GM12875 (cell line): ENCODE data around the gene CLEC16A.
"Not testable (repeated sequence)": the region's sequence is repeated elsewhere in the genome, so short reads cannot be mapped to it uniquely, and the experiment has no call there.

ENCODE experiments used
- H3K4me3 ChIP-seq: one replicate; pipeline ENCODE4 v1.5.1; 2011; ENCODE audit warnings: low read depth, low read length, control low read depth
- CTCF ChIP-seq: IDR thresholded peaks from 2 replicates; pipeline ENCODE4 v1.5.1; 2011; ENCODE audit warnings: low read depth, mild to moderate bottlenecking, control low read depth, inconsistent platforms, low read length, moderate library complexity, borderline replicate concordance; ENCODE audit not compliant: insufficient read depth

The CLEC16A gene

GRCh38 chr16:11101283-11101682, 156.9 kb downstream of the CLEC16A start:
- no peak for TF ChIP-seq CTCF
- H3K4me3 ChIP-seq, result no peak overlapping the region

DNA sequence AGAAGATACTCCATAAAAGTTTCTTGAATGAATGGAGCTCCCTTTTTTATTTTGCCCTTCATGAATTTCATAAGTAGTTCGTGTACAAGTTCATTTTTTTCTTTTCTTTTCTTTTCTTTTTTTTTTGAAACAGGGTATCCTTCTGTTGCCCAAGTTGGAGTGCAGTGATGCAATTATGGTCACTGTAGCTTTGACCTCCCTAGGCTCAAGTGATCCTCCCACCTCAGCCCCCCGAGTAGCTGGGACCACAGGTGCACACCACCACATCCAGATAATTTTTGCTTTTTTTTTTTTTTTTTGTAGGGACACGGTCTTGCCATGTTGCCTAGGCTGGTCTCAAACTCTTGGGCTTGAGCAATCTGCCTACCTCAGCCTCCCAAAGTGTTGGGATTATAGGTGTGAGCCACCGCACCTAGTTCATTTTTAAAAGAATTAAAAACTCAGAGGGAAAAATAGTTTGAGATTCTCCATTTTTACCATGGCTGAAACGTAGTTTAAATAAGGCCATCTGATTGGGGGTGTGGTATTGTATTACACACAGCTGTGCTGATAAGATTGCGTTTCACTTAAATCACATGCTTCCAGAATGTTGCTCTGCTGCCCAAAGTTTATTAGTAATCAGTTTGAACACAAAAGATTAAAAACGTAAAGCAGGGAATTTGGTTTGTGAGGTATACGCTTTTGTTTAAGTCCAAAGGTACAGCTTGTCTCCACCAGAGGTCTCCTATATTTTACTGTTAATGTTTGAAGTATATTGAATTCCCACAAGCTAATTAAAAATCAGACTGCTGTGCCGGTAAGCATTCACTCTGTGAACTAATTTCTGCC, 157.5 kb downstream of the CLEC16A start:
- H3K4me3 ChIP-seq, result no peak overlapping the region
- TF ChIP-seq CTCF, result no peak

DNA sequence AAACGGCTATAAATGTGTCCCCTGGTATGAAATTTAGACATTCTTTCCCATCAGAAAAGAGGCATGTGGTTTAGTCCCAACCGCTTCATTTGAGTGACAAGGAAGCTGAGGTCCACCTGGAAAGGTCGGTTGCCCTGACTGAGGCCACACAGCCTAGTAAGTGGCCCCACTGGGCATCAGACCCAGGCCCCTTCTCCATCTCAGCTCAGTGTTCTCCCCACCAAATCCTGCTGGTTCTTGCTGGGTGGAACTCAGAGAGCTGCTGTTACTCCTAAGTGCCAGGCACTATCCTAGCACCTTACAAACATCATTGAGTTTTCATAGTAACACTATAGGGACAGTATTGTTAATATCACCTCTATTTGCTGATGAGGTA, 158.1 kb downstream of the CLEC16A start:
- H3K4me3 ChIP-seq, result no peak overlapping the region
- TF ChIP-seq CTCF, result no peak

- not testable (repeated sequence) for H3K4me3 ChIP-seq
Observed at GRCh38 chr16:11103301-11103700, 158.9 kb downstream of the CLEC16A start.

DNA sequence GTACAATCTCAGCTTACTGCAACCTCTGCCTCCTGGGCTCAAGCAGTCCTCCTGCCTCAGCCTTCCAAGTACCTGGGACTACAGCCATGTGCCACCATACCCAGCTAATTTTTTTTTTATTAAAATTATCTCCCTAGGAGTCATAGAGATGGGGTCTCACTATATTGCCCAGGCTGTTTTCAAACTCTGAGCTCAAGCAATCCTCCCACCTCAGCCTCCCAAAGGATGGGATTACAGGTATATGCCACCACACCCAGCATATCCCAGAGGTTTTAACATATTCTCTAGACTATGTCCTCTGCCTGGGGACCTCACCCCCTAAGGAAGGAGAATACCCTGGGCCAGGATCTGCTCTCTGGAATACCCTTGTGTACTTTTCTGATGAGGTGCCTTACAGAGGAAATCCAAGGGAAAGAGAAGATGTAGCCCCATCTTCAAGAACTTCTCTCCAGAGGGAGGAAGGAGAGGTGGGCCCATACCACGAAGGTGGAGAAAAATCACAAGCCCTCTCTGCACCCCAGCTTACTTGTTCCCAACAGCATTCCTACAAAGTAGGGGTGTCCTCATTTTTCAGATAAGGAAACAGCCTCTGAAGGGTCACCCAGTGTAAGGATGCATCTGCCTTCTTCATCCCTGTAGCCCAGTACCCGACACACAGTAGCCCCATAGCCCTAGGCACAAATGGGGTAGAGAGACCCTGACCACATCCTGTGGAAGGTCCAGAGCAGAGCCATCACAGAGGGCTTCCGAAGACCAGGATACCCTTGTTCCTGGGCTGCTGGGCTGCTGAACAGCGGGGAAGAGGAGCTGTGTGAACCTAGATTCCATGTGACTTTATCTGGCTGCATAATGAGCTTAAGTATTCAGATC, 160.0 kb downstream of the CLEC16A start:
- TF ChIP-seq CTCF, result no peak
- no peak overlapping the region for H3K4me3 ChIP-seq

GRCh38 chr16:11105038-11105903, 160.9 kb downstream of the CLEC16A start:
- TF ChIP-seq CTCF, result no peak
- H3K4me3 ChIP-seq, result no peak overlapping the region

- H3K4me3 ChIP-seq, result no peak overlapping the region
- TF ChIP-seq CTCF, result no peak
Observed at GRCh38 chr16:11106726-11107125, 162.4 kb downstream of the CLEC16A start.
